ENCODE measurements around the gene DLGAP1.
"Not testable (repeated sequence)": the region's sequence is repeated elsewhere in the genome, so short reads cannot be mapped to it uniquely, and the experiment has no call there.

The DLGAP1 gene

DNA sequence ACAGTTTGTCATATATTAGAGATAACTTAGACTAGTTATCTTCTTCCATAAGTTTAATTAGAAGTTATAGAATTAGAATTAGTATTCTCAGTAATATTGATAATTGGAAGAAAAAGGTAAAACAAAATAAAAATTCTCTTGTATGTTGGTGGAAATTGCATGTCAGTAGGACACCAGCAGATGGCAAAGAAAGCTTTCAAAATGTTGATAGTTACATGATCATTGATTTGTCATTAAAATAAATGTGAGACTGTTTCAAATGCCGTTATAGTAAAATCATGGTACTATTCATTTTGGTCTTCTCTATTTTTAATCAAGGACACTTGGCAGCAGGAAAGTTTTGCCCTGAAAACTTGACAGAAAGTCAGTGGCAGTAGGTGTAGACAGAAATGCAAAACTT, 734.9 kb downstream of the DLGAP1 start:
- no peak for DNase-seq (ENCODE audit: low read depth)

DNA sequence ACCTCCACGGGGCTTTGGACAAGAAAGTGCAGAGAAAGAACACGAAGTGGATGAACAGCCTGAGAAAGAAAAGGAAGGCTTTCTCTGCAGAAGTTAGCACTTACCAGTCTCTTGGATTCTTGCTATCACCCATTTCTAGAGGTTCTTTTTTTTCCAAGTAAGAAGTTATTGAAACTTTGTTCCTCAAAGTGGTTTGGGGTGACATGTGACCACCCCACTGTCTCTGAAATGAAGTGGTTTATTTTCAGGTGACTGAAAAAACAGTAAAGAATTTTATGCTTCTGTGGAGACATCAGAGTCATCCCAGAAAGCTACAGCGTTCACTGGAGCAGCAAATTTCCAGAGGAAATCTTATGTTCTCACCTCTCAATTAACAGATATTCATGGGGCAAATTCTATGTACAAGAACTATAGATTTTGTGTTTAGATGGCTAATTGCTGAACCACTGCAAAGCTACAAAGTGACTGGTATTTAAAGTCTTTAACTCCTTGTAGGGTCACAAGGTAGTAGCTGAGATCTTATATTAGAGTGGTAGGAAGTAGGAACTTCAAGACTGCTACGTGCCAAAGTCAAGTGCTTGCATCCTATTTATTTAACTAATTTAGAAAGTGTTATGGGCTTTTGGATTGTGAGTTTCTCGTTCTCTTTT, 737.6 kb downstream of the DLGAP1 start:
- DNase-seq (ENCODE audit: low read depth): no peak

DNA sequence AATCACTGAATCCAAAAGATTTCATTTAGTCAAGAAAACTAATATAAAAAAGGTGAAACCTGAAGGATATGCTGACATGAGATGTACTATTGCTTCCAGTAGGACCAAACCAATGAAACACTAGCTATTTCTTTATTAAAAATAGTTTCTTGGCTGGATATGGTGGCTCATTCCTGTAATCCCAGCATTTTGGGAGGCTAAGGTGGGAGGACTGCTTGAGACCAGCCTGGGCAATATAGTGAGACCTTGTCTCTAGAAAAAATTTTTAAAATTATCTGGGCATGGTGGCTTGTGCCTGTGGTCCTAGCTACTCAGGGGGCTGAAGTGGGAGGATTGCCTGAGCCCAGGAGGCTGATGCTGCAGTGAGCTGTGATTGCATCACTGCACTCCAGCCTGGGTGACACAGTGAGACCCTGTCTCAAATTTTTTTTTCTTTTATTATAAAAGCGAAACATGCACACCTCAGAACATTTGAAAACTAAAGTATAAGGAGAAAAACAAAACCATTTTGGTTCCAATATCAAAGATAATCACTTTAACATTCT, 738.9 kb downstream of the DLGAP1 start:
- no peak for DNase-seq (ENCODE audit: low read depth)

DNA sequence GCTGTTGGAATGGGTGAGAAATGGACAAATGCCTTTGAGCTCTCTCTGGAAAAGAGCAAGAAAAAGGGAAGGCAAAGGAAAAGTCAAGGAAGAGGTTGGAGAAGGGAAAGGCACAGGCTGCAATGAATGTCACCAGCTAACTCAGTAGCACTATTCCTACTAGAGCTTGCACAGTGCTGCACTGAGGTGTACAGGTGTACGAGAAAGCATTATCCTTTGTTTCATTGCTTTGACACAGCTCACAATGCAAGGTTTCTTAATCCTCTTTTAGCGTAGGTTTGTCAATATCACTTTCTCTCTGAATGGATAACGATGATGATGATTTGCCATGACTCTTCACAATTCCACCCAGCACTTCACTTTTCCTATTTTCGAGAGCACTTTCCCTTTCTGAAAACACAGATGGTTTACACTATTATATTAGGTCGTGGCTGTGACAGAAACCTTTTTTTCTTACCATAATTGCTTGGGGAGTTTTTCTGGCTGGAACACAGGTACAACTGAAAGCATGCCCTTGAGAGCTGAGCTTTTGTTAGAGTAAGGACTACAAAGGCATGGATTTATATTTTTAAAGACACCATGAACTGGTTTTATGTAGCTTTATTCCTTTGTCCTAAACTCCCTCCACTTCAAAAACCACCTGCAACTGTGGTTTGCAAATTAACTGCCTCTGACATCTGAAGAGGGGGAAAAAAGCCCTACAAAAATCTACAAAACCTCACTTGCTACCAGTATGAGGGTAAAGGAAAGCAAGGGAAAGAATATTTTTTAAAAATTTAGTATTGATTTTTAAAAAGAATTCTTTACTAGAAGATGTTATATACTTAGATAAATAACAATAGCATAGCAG, 739.7 kb downstream of the DLGAP1 start:
- DNase-seq (ENCODE audit: low read depth): no peak

DNA sequence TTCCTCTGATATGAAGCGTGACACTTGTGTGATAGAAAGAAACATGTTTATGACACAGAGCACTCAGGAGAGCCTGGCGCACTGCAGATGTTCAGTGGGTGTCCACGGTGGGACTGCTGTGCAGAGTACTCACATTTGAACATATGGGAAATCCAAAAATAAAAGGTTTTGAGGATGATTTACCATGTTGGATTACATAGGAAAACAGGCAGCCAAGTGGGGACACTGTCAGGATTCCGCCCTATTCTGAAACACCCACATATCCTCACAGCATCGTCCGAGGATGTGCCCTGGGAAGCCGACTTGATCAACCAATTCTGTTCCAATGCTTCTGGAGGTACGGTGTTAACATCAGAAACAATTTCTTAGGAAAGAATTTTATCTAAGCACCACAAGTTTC, 741.4 kb downstream of the DLGAP1 start:
- no peak for DNase-seq (ENCODE audit: low read depth)

DNA sequence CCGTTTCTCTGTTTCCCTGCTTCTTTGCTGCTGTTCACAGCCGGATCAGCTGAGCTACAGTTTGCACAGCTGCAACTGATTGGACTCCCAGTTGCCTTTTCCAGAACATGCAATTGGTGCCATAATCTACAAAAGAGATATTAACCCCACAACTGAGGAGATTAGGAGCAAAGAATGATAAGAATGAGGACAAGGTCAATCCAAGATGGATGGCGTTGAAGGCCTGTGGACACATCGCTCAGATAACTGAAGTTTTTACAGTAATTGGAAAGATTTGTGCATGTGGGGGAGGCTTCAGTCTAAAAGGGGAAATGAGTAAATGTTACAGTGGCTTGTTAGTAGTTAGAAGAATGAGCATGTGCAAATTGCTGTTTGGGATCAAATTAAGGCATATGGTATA, 741.9 kb downstream of the DLGAP1 start:
- DNase-seq (ENCODE audit: low read depth): no peak

DNA sequence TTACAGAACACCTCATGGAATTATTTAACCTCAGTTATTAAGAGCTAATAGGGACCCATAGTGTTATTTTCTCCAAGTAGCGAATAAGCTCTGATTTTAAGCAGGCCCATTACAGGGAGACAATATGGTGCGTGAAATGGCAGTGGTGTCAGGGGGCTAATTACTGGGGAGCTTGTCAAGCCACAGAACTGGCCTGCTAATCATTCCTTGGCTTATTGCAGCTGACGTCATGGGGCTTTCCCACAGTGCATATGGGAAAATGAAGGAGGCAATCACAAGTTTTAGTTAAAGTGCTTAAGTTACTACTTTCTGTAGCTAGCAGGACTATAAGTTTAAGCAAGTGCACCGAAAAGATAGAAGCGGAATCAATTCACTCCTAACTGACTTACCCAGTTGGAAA, 742.6 kb downstream of the DLGAP1 start:
- no peak for DNase-seq (ENCODE audit: low read depth)

DNA sequence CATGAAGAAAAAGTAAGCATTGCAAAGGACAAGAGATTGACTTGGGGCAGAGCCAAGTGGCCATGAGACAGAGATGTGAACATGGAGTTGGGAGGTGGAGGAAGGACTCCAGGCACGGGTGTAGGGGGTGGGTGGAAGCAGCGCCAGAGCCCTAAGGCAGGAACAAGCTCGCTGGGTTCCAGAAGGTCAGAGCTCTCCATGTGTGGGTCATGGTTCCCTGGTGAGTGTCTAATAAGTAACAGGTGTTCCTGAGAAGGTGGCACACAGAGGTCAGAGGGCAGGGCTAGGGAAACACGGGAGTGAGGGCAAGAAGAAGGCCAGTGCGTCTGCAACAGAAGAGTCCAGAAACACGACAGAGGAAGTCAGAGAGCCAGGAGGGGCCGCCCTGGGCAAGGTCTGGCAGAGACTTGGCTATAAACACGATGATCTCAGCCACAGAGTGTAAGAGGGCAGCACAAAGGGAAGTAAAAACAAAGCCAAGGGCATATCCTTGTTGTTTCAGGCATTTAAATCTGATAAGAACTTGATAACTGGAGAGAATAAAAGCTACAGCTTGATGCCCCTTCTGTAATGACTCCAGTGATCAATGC, 744.3 kb downstream of the DLGAP1 start:
- DNase-seq (ENCODE audit: low read depth): no peak

DNA sequence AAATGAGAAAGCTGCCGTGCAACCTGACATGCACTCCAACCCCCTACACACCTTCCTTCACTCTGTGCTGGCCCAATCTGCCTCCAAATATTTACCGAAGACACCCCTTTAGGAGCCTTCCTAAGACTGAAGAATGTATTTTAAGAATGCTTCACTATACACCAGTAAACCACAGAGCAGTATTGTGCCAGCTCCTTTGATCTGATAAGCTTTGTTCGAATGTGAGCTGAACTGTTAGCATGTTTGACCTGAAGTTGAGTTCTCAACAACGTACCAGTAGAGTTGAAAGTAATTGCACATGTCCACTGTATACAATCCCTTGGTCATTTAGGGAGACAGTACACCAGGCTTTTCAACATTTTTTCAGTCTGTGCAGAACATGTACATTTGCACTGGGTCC, 745.9 kb downstream of the DLGAP1 start:
- no peak for DNase-seq (ENCODE audit: low read depth)

DNA sequence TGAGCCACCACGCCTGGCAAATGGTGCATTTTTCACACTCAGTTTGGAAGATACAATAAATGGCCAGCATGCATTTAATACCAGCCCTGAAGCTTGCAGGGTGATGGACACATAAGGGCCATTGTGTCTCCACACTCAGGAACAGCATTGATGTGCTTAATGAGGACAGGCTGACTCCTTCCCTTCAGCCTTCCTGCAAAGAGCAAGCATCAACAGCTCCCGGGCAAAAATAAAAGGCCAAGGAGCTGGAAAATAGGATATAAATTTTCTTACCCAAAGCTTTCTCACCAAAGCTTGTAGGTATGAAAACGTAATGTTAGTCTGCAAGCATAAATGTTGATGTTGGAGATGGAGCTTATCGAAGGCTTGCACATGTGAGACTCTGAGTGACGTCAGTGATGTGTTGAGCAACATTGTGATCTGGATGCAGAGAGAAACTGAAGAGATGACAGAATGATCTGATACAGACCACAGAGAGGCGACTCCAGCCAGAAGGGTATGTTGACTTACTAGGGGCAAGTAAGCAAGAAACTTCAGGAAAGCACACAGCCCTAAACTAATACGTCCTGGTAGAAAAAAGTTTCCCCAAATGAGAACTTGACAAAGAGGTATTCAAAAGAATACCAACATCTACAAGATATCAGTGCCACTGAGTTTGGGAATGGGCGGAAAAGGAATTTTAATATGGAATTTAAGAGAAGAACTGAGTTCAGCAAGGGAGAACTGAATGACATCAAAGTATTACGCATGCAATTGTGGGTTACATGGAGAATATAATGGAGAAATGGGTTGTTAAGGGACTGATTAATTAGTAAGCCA, 748.6 kb downstream of the DLGAP1 start:
- DNase-seq (ENCODE audit: low read depth): no peak

DNA sequence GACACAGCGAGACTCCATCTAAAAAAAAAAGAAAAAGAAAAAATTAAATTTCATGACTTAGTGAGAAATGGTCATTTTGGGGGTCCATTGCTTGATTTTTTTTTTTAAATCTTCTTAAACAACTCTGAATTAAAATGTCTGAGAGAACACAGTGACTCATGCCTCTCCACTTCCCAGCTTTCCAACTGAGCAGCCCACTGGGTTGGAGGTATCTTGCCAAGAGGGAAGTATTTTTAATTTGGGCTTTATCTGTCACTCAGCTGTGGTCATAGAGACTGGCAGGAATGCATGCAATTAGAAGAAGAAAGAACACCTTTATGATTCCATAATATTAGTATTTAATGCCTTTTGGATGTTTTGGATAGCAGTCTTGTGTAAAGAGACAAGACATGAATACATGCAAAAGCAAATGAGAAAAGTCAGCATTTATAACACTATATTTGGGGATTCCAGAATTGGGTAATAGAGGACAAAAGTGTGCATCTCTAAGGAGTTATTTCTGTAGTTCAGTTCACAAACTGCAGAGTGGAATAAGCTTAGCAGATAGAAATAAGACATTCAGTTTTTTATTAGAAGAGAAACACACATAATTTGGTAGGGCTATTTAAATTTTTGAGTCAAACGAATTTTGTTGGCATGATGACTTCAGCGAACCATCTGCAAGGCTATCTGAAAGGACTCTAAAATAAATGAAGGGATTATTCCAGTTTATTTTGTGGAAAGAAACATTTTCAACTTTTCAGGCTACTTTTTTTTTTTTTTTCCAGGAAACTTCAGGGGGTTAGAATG, 750.4 kb downstream of the DLGAP1 start:
- no peak for DNase-seq (ENCODE audit: low read depth)

DNA sequence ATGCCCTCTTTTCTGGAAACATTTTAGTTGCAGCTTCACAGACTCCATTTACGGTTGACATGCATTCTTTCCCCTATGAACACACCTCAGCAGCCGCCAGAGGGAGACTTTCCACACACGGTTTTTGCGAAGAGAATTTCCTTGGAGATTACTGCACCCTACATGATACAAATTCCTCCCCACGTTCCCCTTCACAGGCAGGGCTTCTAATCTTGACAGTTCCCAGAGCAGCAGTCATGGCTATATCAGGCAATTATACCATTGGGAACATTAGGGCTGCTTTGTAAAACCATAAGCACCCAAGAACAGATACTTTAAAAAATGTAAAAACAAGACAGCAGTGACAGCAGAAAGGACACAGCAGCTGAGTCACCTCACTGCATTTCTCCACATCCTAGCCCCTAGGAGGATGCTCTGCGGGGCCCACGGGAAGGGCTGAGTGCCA, 751.4 kb downstream of the DLGAP1 start:
- DNase-seq (ENCODE audit: low read depth): peak; percentile 13

DNA sequence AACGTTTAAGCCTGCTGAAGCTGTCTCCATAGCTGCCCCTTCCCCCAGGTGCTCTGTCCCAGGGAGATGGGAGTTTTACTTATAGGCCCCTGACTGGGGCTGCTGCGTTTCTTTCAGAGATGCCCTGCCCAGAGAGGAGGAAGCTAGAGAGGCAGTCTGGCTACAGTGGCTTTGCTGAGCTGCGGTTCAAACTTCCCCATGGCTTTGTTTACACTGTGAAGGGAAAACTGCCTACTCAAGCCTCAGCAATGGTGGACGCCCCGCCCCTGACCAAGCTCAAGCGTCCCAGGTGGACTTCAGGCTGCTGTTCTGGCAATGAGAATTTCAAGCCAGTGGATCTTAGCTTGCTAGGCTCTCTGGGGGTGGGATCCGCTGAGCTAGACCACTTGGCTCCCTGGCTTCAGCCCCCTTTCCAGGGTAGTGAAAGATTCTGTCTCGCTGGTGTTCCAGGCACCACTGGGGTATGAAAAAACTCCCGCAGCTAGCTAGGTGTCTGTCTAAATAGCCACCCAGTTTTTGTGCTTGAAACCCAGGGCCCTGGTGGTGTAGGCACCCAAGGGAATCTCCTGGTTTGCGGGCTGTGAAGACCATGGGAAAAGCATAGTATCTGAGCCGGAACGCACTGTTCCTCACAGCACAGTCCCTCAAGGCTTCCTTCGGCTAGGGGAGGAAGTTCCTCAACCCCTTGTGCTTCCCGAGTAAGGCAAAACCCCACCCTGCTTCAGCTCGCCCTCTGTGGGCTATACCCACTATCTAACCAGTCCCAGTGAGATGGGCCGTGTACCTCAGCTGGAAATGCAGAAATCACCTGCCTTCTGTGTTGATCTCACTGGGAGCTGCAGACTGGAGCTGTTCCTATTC, 755.2 kb downstream of the DLGAP1 start:
- not testable (repeated sequence) for DNase-seq (ENCODE audit: low read depth)

DNA sequence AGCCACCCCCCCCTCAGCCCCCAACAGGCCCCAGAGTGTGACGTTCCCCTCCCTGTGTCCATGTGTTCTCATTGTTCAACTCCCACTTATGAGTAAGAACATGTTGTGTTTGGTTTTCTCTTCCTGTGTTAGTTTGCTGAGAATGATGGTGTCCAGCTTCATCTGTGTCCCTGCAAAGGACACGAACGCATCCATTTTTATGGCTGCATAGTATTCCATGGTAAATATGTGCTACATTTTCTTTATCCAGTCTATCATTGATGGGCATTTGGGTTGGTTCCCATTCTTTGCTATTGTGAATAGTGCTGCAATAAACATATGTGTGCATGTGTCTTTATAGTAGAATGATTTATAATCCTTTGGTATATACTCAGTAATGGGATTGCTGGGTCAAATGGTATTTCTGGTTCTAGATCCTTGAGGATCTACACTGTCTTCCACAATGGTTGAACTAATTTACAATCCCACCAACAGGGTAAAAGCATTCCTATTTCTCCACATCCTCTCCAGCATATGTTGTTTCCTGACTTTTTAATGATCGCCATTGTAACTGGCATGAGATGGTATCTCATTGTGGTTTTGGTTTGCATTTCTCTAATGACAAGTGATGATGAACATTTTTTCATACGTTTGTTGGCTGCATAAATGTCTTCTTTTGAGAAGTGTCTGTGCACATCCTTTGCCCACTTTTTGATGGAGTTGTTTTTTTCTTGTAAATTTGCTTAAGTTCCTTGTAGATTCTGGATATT, 760.9 kb downstream of the DLGAP1 start:
- not testable (repeated sequence) for DNase-seq (ENCODE audit: low read depth)

DNA sequence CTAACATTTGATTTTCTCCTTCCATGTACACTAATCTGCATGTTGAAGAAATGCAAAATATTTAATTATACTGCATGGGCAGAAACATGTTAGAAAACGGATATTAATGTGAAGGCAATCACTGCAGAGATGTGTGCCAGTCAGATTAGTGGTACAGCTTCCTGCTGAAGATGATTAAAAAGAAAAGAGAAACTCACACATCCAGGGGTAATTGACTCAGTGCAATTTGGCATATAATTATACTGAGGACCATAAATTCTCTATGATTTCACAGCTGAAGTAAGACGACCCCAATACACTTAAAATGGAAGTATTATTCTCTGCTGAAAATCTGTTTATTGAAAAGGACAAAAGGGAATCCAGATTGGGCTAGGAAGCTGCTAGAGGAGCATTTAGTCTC, 761.7 kb downstream of the DLGAP1 start:
- DNase-seq (ENCODE audit: low read depth): no peak

DNA sequence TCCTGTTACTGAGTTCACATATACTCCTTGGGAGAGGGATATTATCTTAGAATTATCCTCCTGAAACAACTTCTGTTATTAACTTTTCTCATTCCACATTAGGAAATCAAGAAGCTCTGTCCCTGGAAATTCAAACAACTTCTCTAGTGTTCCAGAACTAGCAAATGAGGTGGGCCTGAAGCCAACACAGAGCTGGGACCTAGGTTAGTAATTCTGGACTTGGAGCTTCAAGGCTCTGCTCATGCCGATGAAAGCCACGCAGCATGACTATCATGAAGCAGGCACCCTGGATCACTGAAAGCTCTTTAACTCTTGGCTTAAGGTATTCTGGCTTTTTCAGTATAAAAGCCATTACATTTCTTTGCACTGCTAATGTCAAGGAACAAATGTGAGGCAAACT, 762.4 kb downstream of the DLGAP1 start:
- no peak for DNase-seq (ENCODE audit: low read depth)

DNA sequence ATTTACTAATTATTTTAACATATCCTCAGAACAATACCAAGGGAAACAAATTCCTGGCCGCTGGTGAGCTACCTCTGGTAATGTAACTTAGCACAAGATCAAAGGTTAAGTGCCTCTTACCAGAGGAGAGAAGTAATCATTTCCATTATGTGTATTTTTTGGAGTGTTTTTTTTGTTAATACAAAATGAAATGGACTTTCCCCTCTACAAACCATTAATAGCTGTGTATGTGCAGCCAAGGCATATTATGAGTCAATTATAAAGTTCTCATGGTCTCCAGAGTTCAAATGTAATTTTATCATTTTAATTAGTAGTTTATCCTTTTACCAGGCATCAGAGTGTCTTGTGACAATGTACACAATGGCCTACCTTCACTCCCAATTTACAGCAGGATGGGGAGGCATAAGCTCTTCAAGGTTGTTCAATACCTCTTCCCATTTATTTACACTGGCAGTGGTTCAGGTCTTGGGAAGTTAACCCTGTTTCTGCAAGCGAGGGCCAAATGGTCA, 762.9 kb downstream of the DLGAP1 start:
- DNase-seq (ENCODE audit: low read depth): no peak

DNA sequence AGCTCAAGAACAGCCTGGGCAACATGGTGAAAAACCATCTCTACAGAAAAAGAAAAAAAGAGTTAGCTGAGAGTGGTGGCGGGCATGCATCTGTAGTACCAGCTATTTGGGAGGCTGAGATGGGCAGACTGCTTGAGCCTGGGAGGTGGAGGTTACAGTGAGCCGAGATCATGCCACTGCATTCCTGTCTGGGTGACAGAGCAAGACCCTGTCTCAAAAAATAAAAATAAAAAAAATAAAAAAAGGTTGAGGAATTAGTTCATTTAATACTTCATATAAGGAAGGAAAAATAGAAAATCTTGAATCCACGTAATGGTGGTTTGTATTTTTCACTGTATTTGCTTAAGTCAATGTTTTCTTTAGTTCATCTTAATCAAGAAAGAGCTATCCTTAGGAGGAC, 763.4 kb downstream of the DLGAP1 start:
- DNase-seq (ENCODE audit: low read depth): no peak

DNA sequence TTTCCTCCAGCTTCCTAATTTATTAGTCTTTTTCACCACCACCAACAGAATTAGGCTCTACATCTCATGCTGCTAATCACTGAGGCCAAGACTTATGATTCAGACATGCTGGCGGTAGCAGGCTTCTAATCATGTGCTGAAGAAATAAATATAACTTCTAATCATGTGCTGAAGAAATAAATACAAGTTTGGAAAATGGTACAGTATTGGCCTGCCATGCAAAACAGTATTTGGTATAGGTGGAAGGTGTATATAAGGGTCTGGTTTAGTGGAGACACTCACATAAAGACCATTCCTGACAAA, 764.4 kb downstream of the DLGAP1 start:
- DNase-seq (ENCODE audit: low read depth): no peak
